HepG2 (cell line): ENCODE measurements around the gene ATP4A. TPM values are rescaled to one million over a fixed set of nuclear protein-coding genes. Genes with fewer than 3 reads are reported as not detected.

Source experiments
- ATAC-seq: fragments of 200-7000 bp; cut with Tn5 transposase; 3 replicates; pipeline ENCODE4 v1.9.1; 2020; ENCODE audit warnings: mild to moderate bottlenecking, moderate library complexity
- BruUV-seq: library from RNA; stranded (reverse); fragments of 400-500 nt; replicated peaks from 2 replicates; lab custom pipeline; 2021; lab: Mats Ljungman, UMichigan
- CTCF ChIA-PET: fragments of 300-600 bp; formaldehyde crosslinking; extraction: SDS; loops from one replicate; lab custom pipeline; 2021; ENCODE audit warnings: low total read pairs, inconsistent platforms, low intra/inter-chr PET ratio; lab: Yijun Ruan, JAX
- POLR2A ChIA-PET: fragments of 350-600 bp; sonication (Branson Sonifier 250); formaldehyde crosslinking; loops from one replicate; lab custom pipeline; 2020; ENCODE audit warnings: antibody characterized with exemption, inconsistent platforms; lab: Yijun Ruan, JAX
- DNase-seq: peaks from one replicate; pipeline ENCODE4 v3.0.0-alpha.2; 2015; ENCODE audit warnings: low spot score
- FAIRE-seq: peaks from 3 replicates; lab custom pipeline; 2011; peaks lifted over from hg19 to GRCh38; lab: Jason Lieb, UNC
- H2AFZ ChIP-seq: one replicate; pipeline ENCODE4 v1.6.1; 2011; ENCODE audit warnings: low read length, inconsistent platforms
- H3K27ac ChIP-seq: fragments of 300-600 bp; 3 replicates; pipeline ENCODE4 v1.8.0; 2011; ENCODE audit warnings: mixed run types, mild to moderate bottlenecking, mixed read lengths, low read length, inconsistent platforms; ENCODE audit not compliant: insufficient read depth; ENCODE audit errors: extremely low read length
- H3K27me3 ChIP-seq, 2 experiments: fragments of 200-600 bp in 1 of 2; 2 replicates in 1 of 2; 3 replicates in 1 of 2; pipeline versions ENCODE4 v1.6.0 to v1.8.0; 2011; ENCODE audit warnings: low read length in 2 of 2, mild to moderate bottlenecking in 2 of 2, moderate library complexity in 2 of 2, inconsistent platforms in 1 of 2; ENCODE audit not compliant: insufficient read depth in 2 of 2, control insufficient read depth in 1 of 2
- H3K36me3 ChIP-seq, 2 experiments: fragments of 200-600 bp in 1 of 2; replicated peaks in 1 of 2; 2 replicates in 1 of 2; 3 replicates in 1 of 2; pipeline versions ENCODE4 v1.5.1 to v1.8.0; 2011; ENCODE audit warnings: low read length in 2 of 2, inconsistent platforms in 1 of 2; ENCODE audit not compliant: insufficient read depth in 2 of 2, control insufficient read depth in 1 of 2
- H3K4me1 ChIP-seq: 2 replicates; pipeline ENCODE4 v1.5.1; 2012; ENCODE audit warnings: low read length, inconsistent platforms; ENCODE audit not compliant: insufficient read depth
- H3K4me2 ChIP-seq: 2 replicates; pipeline ENCODE4 v1.6.0; 2011; ENCODE audit warnings: low read depth, low read length, inconsistent platforms
- H3K4me3 ChIP-seq, 3 experiments: fragments of 200-600 bp in 1 of 3; sonication (generic), shearing (Covaris generic) in 1 of 3; replicated peaks in 1 of 3; 2 replicates each; pipeline ENCODE4 v1.5.1; 2011 to 2016; ENCODE audit warnings: low read length in 3 of 3, inconsistent platforms in 2 of 3, low read depth in 2 of 3, mild to moderate bottlenecking in 2 of 3, control low read depth in 1 of 3, mixed read lengths in 1 of 3; ENCODE audit not compliant: insufficient read depth in 1 of 3
- H3K79me2 ChIP-seq: one replicate; pipeline ENCODE4 v1.6.1; 2011; ENCODE audit warnings: low read length, inconsistent platforms; ENCODE audit not compliant: insufficient read depth
- H3K9ac ChIP-seq: 2 replicates; pipeline ENCODE4 v1.6.0; 2011; ENCODE audit warnings: mild to moderate bottlenecking, low read depth, low read length, inconsistent platforms; ENCODE audit not compliant: insufficient read depth
- H3K9me3 ChIP-seq: 2 replicates; pipeline ENCODE4 v1.5.1; 2012; ENCODE audit warnings: mild to moderate bottlenecking, low read length
- H4K20me1 ChIP-seq: 2 replicates; pipeline ENCODE4 v1.6.0; 2011; ENCODE audit warnings: inconsistent platforms, mild to moderate bottlenecking, low read length, moderate library complexity; ENCODE audit not compliant: insufficient read depth
- CEBPZ ChIP-seq: IDR thresholded peaks from 2 replicates; pipeline ENCODE4 v1.6.1; 2012; ENCODE audit warnings: low read length, improper control_type of control experiment
- FOSL2 ChIP-seq: sonication (generic); formaldehyde crosslinking; IDR thresholded peaks from 2 replicates; pipeline ENCODE4 v1.4.0; 2020; ENCODE audit warnings: missing genetic modification reagents
- HINFP ChIP-seq: sonication (generic); formaldehyde crosslinking; IDR thresholded peaks from 2 replicates; pipeline ENCODE4 v1.4.0; 2020; ENCODE audit warnings: low read depth, mild to moderate bottlenecking, missing genetic modification reagents
- JUNB ChIP-seq: sonication (generic); formaldehyde crosslinking; IDR thresholded peaks from 2 replicates; pipeline ENCODE4 v1.8.0; 2022; ENCODE audit warnings: missing genetic modification reagents, mild to moderate bottlenecking, borderline replicate concordance
- MAF1 ChIP-seq: sonication (generic); formaldehyde crosslinking; IDR thresholded peaks from 2 replicates; pipeline ENCODE4 v1.5.0; 2020; ENCODE audit warnings: missing genetic modification reagents, borderline replicate concordance
- NFKB2 ChIP-seq: sonication (generic); formaldehyde crosslinking; IDR thresholded peaks from 2 replicates; pipeline ENCODE4 v1.4.0; 2020; ENCODE audit warnings: missing genetic modification reagents, borderline replicate concordance
- PHF5A ChIP-seq: IDR thresholded peaks from one replicate; pipeline ENCODE4 v1.6.1; 2018; ENCODE audit warnings: low read depth, missing genetic modification reagents; ENCODE audit not compliant: unreplicated experiment
- RFXAP ChIP-seq: sonication (generic); formaldehyde crosslinking; IDR thresholded peaks from 2 replicates; pipeline ENCODE4 v1.4.0; 2020; ENCODE audit warnings: missing genetic modification reagents, borderline replicate concordance
- SALL1 ChIP-seq: sonication (generic); formaldehyde crosslinking; IDR thresholded peaks from 2 replicates; pipeline ENCODE4 v1.8.0; 2022; ENCODE audit warnings: mild to moderate bottlenecking, missing genetic modification reagents
- SMAD1 ChIP-seq: sonication (generic); formaldehyde crosslinking; IDR thresholded peaks from 2 replicates; pipeline ENCODE4 v1.4.0; 2020; ENCODE audit warnings: missing genetic modification reagents, low read depth, mild to moderate bottlenecking, borderline replicate concordance
- ZFP36L2 ChIP-seq: sonication (generic); formaldehyde crosslinking; IDR thresholded peaks from 2 replicates; pipeline ENCODE4 v1.4.0; 2020; ENCODE audit warnings: missing genetic modification reagents
- ZNF382 ChIP-seq: sonication (generic); formaldehyde crosslinking; IDR thresholded peaks from 2 replicates; pipeline ENCODE4 v1.5.0; 2020; ENCODE audit warnings: missing genetic modification reagents, mild to moderate bottlenecking, borderline replicate concordance
- ZNF589 ChIP-seq: sonication (generic); formaldehyde crosslinking; conservative IDR thresholded peaks from 2 replicates; pipeline ENCODE4 v1.8.0; 2022; ENCODE audit warnings: mild to moderate bottlenecking, moderate library complexity, missing genetic modification reagents
- WGBS: methylation state at CpG from one replicate; pipeline ENCODE4 v1.1.6; 2017; ENCODE audit warnings: low lambda C conversion rate; 5-methylcytosine and 5-hydroxymethylcytosine counted together
- in situ Hi-C: cut with HindIII; loops from 2 replicates; pipeline ENCODE4 v1.10.0; 2017; ENCODE audit warnings: low pct_unique_long_range_greater_than_20kb; ENCODE audit not compliant: extremely low pct_ligation_motif_present
- intact Hi-C: fragments of 100-400 bp; cut with micrococcal nuclease; formaldehyde crosslinking; loops from one replicate; pipeline ENCODE4 v1.10.0; 2022; ENCODE audit not compliant: unreplicated experiment
- polyA plus RNA-seq, 8 experiments: library from polyadenylated mRNA; depleted of rRNA in 3 of 8; stranded (reverse) in 7 of 8; unstranded in 1 of 8; fragments of >200 nt; fragmentation: Illumina TruSeq in 4 of 8; extraction: Trizol in 4 of 8; gene quantifications; 2 replicates each; pipeline versions ENCODE4 v1.2.1 to v1.2.3, GENCODE V29; 2011 to 2016; ENCODE audit warnings: low read depth in 4 of 8, missing spikeins in 1 of 8, mixed read lengths in 1 of 8; ENCODE audit not compliant: insufficient read depth in 1 of 8
- total RNA-seq, 5 experiments: library from RNA; depleted of rRNA; stranded (reverse); fragments of >200 nt; fragmentation: Illumina TruSeq; extraction: Trizol; gene quantifications; 2 replicates each; pipeline ENCODE4 v1.2.3, GENCODE V29; 2016; ENCODE audit warnings: low read depth in 1 of 5

The ATP4A gene
- total and polyA plus RNA-seq, 2 of the 13 experiments (the other 11 are each of a cell fraction or from before 2014, with no cell fraction given): 0.08 to 0.11 TPM

DNA sequence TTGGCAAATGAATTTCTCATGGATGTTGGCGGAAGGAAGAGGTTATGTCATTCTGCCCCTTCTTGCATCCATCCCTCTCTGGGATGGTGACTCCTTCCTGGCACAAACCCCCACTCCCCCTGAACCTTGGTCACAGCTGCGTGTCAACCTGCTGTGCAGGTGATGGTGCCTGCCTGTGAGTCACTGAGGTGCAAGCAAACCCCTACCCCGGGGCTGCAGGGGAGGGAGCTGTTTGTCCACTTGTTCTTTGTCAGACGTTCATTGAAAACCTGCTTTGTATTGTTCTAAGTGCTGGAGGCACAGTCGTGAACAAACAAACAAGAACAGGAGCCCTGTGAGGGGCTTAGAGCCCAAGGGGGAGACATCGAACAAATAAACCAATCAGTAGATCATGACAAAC is 32.2 kb downstream of the ATP4A start:
- no peak for FAIRE-seq

DNA sequence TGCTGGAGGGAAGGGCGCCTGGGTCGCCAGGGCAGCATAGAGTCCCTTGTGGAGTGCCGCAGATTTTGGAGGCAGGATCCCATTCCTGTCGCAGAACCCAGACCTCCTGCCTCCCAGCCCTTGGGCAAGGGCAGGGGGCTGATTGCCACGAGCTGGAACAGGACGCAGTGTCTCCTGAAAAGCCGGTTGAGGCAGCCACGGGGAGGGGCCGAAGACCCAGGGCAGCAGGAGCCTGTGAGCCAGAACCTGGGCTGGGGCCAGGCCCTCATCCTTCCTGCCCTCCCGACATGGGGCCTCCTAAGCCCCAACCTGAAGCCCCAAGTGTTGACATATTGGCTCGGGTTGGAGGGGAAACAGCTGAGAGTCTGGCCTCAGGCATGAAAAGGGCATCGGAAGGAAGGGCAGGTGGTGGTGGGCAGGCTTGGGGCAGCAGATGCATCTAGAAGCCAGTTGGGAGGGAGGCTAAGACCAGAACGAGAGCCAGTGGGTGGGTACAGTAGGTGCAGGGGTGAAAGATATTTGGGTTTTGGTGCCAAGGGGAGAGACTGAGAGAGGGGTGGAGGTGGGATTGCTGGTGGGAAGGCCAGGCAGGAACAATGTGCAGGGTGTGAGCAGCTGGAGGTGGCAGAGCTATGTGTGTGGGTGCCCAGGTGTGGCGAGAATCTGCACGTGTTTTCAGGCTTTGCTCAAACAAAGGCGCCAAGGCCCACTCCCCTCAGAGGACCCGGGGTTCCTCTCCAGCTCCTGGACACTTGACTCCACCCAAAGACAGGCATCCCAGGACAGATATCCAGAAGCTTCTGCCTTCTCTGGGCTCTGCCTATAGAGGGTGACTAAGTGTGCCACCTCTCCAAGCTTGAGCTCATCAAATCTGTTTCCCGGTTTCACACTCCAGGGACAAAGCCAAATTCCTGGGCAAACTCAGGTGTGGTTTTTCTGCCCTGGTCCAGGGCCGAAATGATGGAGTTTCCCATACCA is 33.9 kb downstream of the ATP4A start:
- ChIA-PET CTCF (no interaction called here), POLR2A (no interaction called here)
- no peak overlapping the region for H3K4me2 ChIP-seq
- in situ Hi-C loops (no loop called here), intact Hi-C loops (no loop called here)
- H3K79me2 ChIP-seq: no peaks in the 10 kb centered on the region
- no TSS peak for BruUV-seq
- no peak for ATAC-seq
- H3K36me3 ChIP-seq: no peaks in the 10 kb centered on the region
- no peak overlapping the region for H2AFZ ChIP-seq
- no peak overlapping the region for H3K9ac ChIP-seq
- H3K27me3 ChIP-seq: peaks cover 9 to 29% of the 10 kb centered on the region in 2 experiments
- H3K4me1 ChIP-seq: peaks cover 27% of the 10 kb centered on the region
- no peaks in the 10 kb centered on the region for H3K9me3 ChIP-seq
- WGBS: 27% methylated on average over 16 of the region's 19 CpGs
- FAIRE-seq: no peak
- H3K4me3 ChIP-seq: no peak overlapping the region
- H3K27ac ChIP-seq: no peak overlapping the region
- DNase-seq: no peak
- H4K20me1 ChIP-seq: no peaks in the 10 kb centered on the region
- TF ChIP-seq SMAD1 (CRISPR knock-in tag) (no peak), ZNF382 (CRISPR knock-in tag) (no peak), CEBPZ (no peak), SALL1 (CRISPR knock-in tag) (no peak), RFXAP (CRISPR knock-in tag) (no peak), PHF5A (no peak), NFKB2 (CRISPR knock-in tag) (no peak), ZFP36L2 (no peak), HINFP (CRISPR knock-in tag) (no peak), JUNB (CRISPR knock-in tag) (no peak), MAF1 (CRISPR knock-in tag) (no peak)

More for the DNA sequence above, 32.2 kb downstream of the ATP4A start:
- no TSS peak for BruUV-seq
- H4K20me1 ChIP-seq: no peaks in the 10 kb centered on the region
- no peaks in the 10 kb centered on the region for H3K9me3 ChIP-seq
- no peak overlapping the region for H3K4me3 ChIP-seq
- 30% methylated on average over 6 of the region's 6 CpGs for WGBS
- H2AFZ ChIP-seq: no peak overlapping the region
- H3K4me1 ChIP-seq: peaks cover 29% of the 10 kb centered on the region
- intact Hi-C loops: no loop called here
- H3K36me3 ChIP-seq: no peaks in the 10 kb centered on the region
- H3K4me2 ChIP-seq: no peak overlapping the region
- H3K27ac ChIP-seq: no peak overlapping the region
- ATAC-seq (no peak), DNase-seq (no peak)
- H3K9ac ChIP-seq: no peak overlapping the region
- in situ Hi-C loops: no loop called here
- peaks cover 7 to 23% of the 10 kb centered on the region in 2 experiments; a peak in 4 of 5 replicates for H3K27me3 ChIP-seq
- ChIA-PET CTCF (no interaction called here), POLR2A (interaction anchor here (1.3 kb wide), 1 partner anchor 21 kb away, joined by 4 read pairs; no protein-coding TSS in a partner anchor)
- no peaks in the 10 kb centered on the region for H3K79me2 ChIP-seq
- TF ChIP-seq FOSL2 (CRISPR knock-in tag) (peak; percentile 21; the same call in 1 of the 2 replicates), ZNF589 (no peak)
